ENCODE data around the gene GHR. TPM values are rescaled to one million over a fixed set of nuclear protein-coding genes. Genes with fewer than 3 reads are reported as not detected.
"Not testable (repeated sequence)": the region's sequence is repeated elsewhere in the genome, so short reads cannot be mapped to it uniquely, and the experiment has no call there.

GHR gene
- total and polyA plus RNA-seq, 4 donors: 2.9 to 17.1 (median 8.6) TPM

DNA sequence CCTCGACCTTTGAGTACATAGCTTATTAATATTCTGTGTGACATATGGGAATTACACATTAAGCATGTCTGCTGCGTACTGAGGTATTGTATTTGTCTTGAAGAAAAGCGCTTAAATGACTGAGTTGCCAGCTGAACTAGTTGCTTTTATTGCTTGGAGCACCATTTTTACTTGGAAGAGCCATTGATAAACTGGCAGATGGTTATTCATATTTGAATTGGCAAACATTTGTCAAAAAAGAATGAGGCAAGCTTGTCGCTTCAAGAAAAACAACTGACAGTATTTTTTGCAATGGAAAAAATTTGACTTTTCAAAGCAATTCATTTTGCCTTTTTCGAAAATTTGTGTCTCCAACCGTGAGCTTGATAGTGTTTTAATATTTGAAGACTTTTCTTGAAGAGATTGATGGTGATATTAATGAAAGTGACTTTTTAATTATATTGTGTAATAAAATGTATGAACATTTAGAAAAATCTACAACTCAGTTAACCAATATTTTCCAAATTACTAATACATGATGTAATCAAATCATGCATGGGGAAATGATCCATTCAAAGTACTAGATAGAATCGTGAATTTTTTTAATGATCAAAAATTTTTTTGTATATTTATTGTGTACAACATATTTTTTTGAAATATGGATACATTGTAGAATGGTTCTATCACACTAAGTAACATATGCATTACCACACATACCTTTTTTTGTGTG lies 278.3 kb downstream of the GHR start:
- H3K36me3 ChIP-seq (ENCODE audit: control insufficient read depth in 1 of 2, insufficient read depth in 2 of 2, low read length in 1 of 2): peaks cover 0 to 11% of the 10 kb centered on the region in 2 donors
- ATAC-seq (ENCODE audit: low FRiP score) (no peak), DNase-seq (no peak)
- H3K9me3 ChIP-seq (ENCODE audit: control insufficient read depth, low read length): peaks cover 2% of the 10 kb centered on the region
- H3K27me3 ChIP-seq (ENCODE audit: control insufficient read depth in 1 of 2, insufficient read depth in 2 of 2, low read length in 1 of 2): no peaks in the 10 kb centered on the region
- intact Hi-C loops (cut with DNase I): no loop called here
- no peak overlapping the region for H3K4me3 ChIP-seq (ENCODE audit: low read length in 2 of 2)
- no peaks in the 10 kb centered on the region for H3K4me1 ChIP-seq (ENCODE audit: control insufficient read depth in 1 of 2, insufficient read depth in 2 of 2, low read length in 2 of 2)
- 92 to 93% methylated on average over 7 of the region's 7 CpGs for WGBS, 2 donors
- H3K27ac ChIP-seq (ENCODE audit: low read depth in 1 of 2, low read length in 2 of 2): no peak overlapping the region

DNA sequence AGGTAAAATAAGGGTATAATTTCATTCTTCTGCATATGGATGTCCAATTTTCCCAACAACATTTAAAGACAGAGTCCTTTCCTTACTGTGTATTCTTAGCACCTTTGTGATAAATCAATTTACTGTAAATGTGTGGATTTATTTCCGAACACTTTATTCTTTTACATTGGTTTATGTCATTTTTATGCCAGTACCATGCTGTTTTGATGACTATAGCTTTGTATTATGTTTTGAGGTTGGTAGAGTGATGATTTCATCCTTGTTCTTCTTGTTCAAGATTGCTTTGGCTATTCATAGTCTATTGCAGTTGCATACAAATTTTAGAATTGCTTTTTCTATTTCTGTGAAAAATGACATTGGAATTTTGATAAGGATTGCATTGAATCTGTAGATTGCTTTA lies 280.0 kb downstream of the GHR start:
- intact Hi-C loops (cut with DNase I): no loop called here
- DNase-seq: no peak
- ATAC-seq (ENCODE audit: low FRiP score): no peak
- WGBS, 2 donors: 51 to 97% methylated on average over 1 of the region's 1 CpG
- H3K36me3 ChIP-seq (ENCODE audit: control insufficient read depth in 1 of 2, insufficient read depth in 2 of 2, low read length in 1 of 2): peaks cover 0 to 7% of the 10 kb centered on the region in 2 donors
- H3K9me3 ChIP-seq (ENCODE audit: control insufficient read depth, low read length): peaks cover 2% of the 10 kb centered on the region
- no peaks in the 10 kb centered on the region for H3K27me3 ChIP-seq (ENCODE audit: control insufficient read depth in 1 of 2, insufficient read depth in 2 of 2, low read length in 1 of 2)
- no peaks in the 10 kb centered on the region for H3K4me1 ChIP-seq (ENCODE audit: control insufficient read depth in 1 of 2, insufficient read depth in 2 of 2, low read length in 2 of 2)
- H3K4me3 ChIP-seq (ENCODE audit: low read length in 2 of 2): no peak overlapping the region
- no peak overlapping the region for H3K27ac ChIP-seq (ENCODE audit: low read depth in 1 of 2, low read length in 2 of 2)

DNA sequence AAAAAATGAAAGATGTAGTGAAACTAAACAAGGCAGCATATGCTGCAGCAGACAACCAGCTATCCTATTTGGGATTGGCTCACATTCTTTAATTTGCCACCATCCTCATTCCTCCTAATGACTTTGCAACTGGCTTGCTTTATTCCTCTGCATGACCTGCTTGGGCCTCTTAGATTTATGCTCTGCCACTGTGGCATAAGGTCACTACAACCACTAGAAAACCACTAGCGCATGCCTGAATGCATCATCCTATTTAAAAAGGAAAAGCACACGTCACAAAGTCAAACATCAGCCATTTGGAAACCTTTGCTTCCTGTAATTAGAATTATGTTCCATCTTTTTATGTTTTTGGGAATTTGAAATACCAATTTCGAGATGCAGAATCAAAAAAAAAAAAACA lies 292.5 kb downstream of the GHR start:
- 85 to 89% methylated on average over 3 of the region's 3 CpGs for WGBS, 2 donors
- no peak overlapping the region for H3K27ac ChIP-seq (ENCODE audit: low read depth in 1 of 2, low read length in 2 of 2)
- peaks cover 0 to 3% of the 10 kb centered on the region in 2 donors for H3K36me3 ChIP-seq (ENCODE audit: control insufficient read depth in 1 of 2, insufficient read depth in 2 of 2, low read length in 1 of 2)
- H3K9me3 ChIP-seq (ENCODE audit: control insufficient read depth, low read length): no peaks in the 10 kb centered on the region
- H3K27me3 ChIP-seq (ENCODE audit: control insufficient read depth in 1 of 2, insufficient read depth in 2 of 2, low read length in 1 of 2): no peaks in the 10 kb centered on the region
- H3K4me3 ChIP-seq (ENCODE audit: low read length in 2 of 2): no peak overlapping the region
- H3K4me1 ChIP-seq (ENCODE audit: control insufficient read depth in 1 of 2, insufficient read depth in 2 of 2, low read length in 2 of 2): no peaks in the 10 kb centered on the region
- DNase-seq: no peak
- intact Hi-C loops (cut with DNase I): no loop called here
- ATAC-seq (ENCODE audit: low FRiP score): no peak

DNA sequence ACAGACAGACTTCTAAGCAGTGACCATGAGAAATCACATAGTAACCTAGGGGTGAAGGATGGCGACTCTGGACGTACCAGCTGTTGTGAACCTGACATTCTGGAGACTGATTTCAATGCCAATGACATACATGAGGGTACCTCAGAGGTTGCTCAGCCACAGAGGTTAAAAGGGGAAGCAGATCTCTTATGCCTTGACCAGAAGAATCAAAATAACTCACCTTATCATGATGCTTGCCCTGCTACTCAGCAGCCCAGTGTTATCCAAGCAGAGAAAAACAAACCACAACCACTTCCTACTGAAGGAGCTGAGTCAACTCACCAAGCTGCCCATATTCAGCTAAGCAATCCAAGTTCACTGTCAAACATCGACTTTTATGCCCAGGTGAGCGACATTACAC lies 295.4 kb downstream of the GHR start:
- Histone ChIP-seq H3K36me3 (ENCODE audit: control insufficient read depth in 1 of 2, insufficient read depth in 2 of 2, low read length in 1 of 2) (peaks cover 0 to 3% of the 10 kb centered on the region in 2 donors), H3K9me3 (ENCODE audit: control insufficient read depth, low read length) (no peaks in the 10 kb centered on the region), H3K4me1 (ENCODE audit: control insufficient read depth in 1 of 2, insufficient read depth in 2 of 2, low read length in 2 of 2) (no peaks in the 10 kb centered on the region), H3K27me3 (ENCODE audit: control insufficient read depth in 1 of 2, insufficient read depth in 2 of 2, low read length in 1 of 2) (no peaks in the 10 kb centered on the region), H3K27ac (ENCODE audit: low read depth in 1 of 2, low read length in 2 of 2) (no peak overlapping the region), H3K4me3 (ENCODE audit: low read length in 2 of 2) (no peak overlapping the region)
- DNase-seq (no peak), ATAC-seq (ENCODE audit: low FRiP score) (no peak)
- intact Hi-C loops (cut with DNase I): no loop called here
- WGBS, 2 donors: 93 to 97% methylated on average over 4 of the region's 4 CpGs

DNA sequence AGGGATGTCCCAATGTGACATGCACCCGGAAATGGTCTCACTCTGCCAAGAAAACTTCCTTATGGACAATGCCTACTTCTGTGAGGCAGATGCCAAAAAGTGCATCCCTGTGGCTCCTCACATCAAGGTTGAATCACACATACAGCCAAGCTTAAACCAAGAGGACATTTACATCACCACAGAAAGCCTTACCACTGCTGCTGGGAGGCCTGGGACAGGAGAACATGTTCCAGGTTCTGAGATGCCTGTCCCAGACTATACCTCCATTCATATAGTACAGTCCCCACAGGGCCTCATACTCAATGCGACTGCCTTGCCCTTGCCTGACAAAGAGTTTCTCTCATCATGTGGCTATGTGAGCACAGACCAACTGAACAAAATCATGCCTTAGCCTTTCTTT lies 295.8 kb downstream of the GHR start:
- no peaks in the 10 kb centered on the region for H3K27me3 ChIP-seq (ENCODE audit: control insufficient read depth in 1 of 2, insufficient read depth in 2 of 2, low read length in 1 of 2)
- H3K27ac ChIP-seq (ENCODE audit: low read depth in 1 of 2, low read length in 2 of 2): no peak overlapping the region
- peaks cover 0 to 3% of the 10 kb centered on the region in 2 donors for H3K36me3 ChIP-seq (ENCODE audit: control insufficient read depth in 1 of 2, insufficient read depth in 2 of 2, low read length in 1 of 2)
- no peak for ATAC-seq (ENCODE audit: low FRiP score)
- no peak for DNase-seq
- H3K4me3 ChIP-seq (ENCODE audit: low read length in 2 of 2): no peak overlapping the region
- intact Hi-C loops (cut with DNase I): no loop called here
- WGBS, 2 donors: 79 to 89% methylated on average over 2 of the region's 2 CpGs
- no peaks in the 10 kb centered on the region for H3K9me3 ChIP-seq (ENCODE audit: control insufficient read depth, low read length)
- no peaks in the 10 kb centered on the region for H3K4me1 ChIP-seq (ENCODE audit: control insufficient read depth in 1 of 2, insufficient read depth in 2 of 2, low read length in 2 of 2)

DNA sequence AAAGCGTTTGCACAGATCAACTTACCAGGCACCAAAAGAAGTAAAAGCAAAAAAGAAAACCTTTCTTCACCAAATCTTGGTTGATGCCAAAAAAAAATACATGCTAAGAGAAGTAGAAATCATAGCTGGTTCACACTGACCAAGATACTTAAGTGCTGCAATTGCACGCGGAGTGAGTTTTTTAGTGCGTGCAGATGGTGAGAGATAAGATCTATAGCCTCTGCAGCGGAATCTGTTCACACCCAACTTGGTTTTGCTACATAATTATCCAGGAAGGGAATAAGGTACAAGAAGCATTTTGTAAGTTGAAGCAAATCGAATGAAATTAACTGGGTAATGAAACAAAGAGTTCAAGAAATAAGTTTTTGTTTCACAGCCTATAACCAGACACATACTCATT lies 297.0 kb downstream of the GHR start:
- WGBS, 2 donors: 68 to 74% methylated on average over 6 of the region's 6 CpGs
- no peaks in the 10 kb centered on the region for H3K9me3 ChIP-seq (ENCODE audit: control insufficient read depth, low read length)
- no peaks in the 10 kb centered on the region for H3K27me3 ChIP-seq (ENCODE audit: control insufficient read depth in 1 of 2, insufficient read depth in 2 of 2, low read length in 1 of 2)
- H3K4me3 ChIP-seq (ENCODE audit: low read length in 2 of 2): no peak overlapping the region
- ATAC-seq (ENCODE audit: low FRiP score): no peak
- DNase-seq: no peak
- H3K36me3 ChIP-seq (ENCODE audit: control insufficient read depth in 1 of 2, insufficient read depth in 2 of 2, low read length in 1 of 2): peaks cover 0 to 3% of the 10 kb centered on the region in 2 donors
- intact Hi-C loops (cut with DNase I): no loop called here
- no peaks in the 10 kb centered on the region for H3K4me1 ChIP-seq (ENCODE audit: control insufficient read depth in 1 of 2, insufficient read depth in 2 of 2, low read length in 2 of 2)
- H3K27ac ChIP-seq (ENCODE audit: low read depth in 1 of 2, low read length in 2 of 2): no peak overlapping the region

DNA sequence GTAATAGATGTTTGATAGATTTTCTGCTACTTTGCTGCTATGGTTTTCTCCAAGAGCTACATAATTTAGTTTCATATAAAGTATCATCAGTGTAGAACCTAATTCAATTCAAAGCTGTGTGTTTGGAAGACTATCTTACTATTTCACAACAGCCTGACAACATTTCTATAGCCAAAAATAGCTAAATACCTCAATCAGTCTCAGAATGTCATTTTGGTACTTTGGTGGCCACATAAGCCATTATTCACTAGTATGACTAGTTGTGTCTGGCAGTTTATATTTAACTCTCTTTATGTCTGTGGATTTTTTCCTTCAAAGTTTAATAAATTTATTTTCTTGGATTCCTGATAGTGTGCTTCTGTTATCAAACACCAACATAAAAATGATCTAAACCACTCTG lies 298.2 kb downstream of the GHR start:
- intact Hi-C loops (cut with DNase I): no loop called here
- Histone ChIP-seq H3K27ac (ENCODE audit: low read depth in 1 of 2, low read length in 2 of 2) (no peak overlapping the region), H3K36me3 (ENCODE audit: control insufficient read depth in 1 of 2, insufficient read depth in 2 of 2, low read length in 1 of 2) (peaks cover 0 to 3% of the 10 kb centered on the region in 2 donors), H3K27me3 (ENCODE audit: control insufficient read depth in 1 of 2, insufficient read depth in 2 of 2, low read length in 1 of 2) (no peaks in the 10 kb centered on the region), H3K4me3 (ENCODE audit: low read length in 2 of 2) (no peak overlapping the region), H3K4me1 (ENCODE audit: control insufficient read depth in 1 of 2, insufficient read depth in 2 of 2, low read length in 2 of 2) (no peaks in the 10 kb centered on the region), H3K9me3 (ENCODE audit: control insufficient read depth, low read length) (no peaks in the 10 kb centered on the region)
- ATAC-seq (ENCODE audit: low FRiP score) (no peak), DNase-seq (no peak)

DNA sequence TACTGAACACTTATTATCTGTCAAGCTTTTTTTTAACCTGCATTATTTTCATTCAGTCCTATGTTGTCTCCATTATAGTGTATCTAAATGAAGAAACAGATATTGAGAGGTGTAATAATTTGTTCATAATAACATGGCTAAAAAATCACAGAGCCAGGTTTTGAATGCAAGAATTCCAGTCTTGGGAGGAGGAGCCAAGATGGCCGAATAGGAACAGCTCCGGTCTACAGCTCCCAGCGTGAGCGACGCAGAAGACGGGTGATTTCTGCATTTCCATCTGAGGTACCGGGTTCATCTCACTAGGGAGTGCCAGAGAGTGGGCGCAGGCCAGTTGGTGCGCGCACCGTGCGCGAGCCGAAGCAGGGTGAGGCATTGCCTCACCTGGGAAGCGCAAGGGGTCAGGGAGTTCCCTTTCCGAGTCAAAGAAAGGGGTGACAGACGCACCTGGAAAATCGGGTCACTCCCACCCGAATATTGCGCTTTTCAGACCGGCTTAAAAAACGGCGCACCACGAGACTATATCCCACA lies 311.4 kb downstream of the GHR start:
- 96 to 98% methylated on average over 15 to 17 of the region's 24 CpGs for WGBS, 2 donors
- ATAC-seq (ENCODE audit: low FRiP score); H3K36me3 ChIP-seq (ENCODE audit: control insufficient read depth in 1 of 2, insufficient read depth in 2 of 2, low read length in 1 of 2); intact Hi-C loops (cut with DNase I); H3K9me3 ChIP-seq (ENCODE audit: control insufficient read depth, low read length); H3K27ac ChIP-seq (ENCODE audit: low read depth in 1 of 2, low read length in 2 of 2); H3K4me3 ChIP-seq (ENCODE audit: low read length in 2 of 2); H3K27me3 ChIP-seq (ENCODE audit: control insufficient read depth in 1 of 2, insufficient read depth in 2 of 2, low read length in 1 of 2); H3K4me1 ChIP-seq (ENCODE audit: control insufficient read depth in 1 of 2, insufficient read depth in 2 of 2, low read length in 2 of 2): not testable (repeated sequence)
- DNase-seq: peak in 1 of 2 donors; percentile 37

DNA sequence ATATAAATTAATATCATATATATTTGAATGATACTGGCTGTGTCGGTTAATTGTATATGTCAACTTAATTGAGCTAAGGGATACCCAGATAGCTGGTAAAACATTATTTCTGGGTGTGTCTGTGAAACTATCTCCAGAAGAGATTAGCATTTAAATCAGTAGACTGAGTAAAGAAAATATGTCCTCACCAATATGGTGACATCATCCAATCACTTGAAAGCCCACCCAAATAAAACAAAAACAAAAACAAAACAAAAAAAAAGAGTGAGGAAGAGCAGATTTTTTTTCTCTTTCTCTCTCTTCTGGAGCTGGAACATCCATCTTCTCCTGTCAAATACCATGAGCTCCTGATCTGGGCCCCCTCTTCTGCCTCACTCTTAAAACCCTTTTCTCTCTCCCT lies 317.7 kb downstream of the GHR start:
- ATAC-seq (ENCODE audit: low FRiP score) (no peak), DNase-seq (no peak)
- H3K4me3 ChIP-seq (ENCODE audit: low read length in 2 of 2): no peak overlapping the region
- no peaks in the 10 kb centered on the region for H3K4me1 ChIP-seq (ENCODE audit: control insufficient read depth in 1 of 2, insufficient read depth in 2 of 2, low read length in 2 of 2)
- H3K9me3 ChIP-seq (ENCODE audit: control insufficient read depth, low read length): no peaks in the 10 kb centered on the region
- no peaks in the 10 kb centered on the region for H3K27me3 ChIP-seq (ENCODE audit: control insufficient read depth in 1 of 2, insufficient read depth in 2 of 2, low read length in 1 of 2)
- 94 to 97% methylated on average over 1 of the region's 1 CpG for whole genome bisulfite sequencing, 2 donors
- H3K27ac ChIP-seq (ENCODE audit: low read depth in 1 of 2, low read length in 2 of 2): no peak overlapping the region
- intact Hi-C loops (cut with DNase I): no loop called here
- H3K36me3 ChIP-seq (ENCODE audit: control insufficient read depth in 1 of 2, insufficient read depth in 2 of 2, low read length in 1 of 2): no peaks in the 10 kb centered on the region
